Right ventricle myocardium inferior (tissue), 1 donor: ENCODE results near the gene SNAPC3. TPM values are rescaled to one million over a fixed set of nuclear protein-coding genes. Genes with fewer than 3 reads are reported as not detected.
A peak's percentile ranks its signal among the peaks of the same experiment; 100 is the strongest.
"Not testable (repeated sequence)": the region's sequence is repeated elsewhere in the genome, so short reads cannot be mapped to it uniquely, and the experiment has no call there.

Source experiments
- ATAC-seq: fragments of 200-7000 bp; cut with Tn5 transposase; one replicate; pipeline ENCODE4 v1.9.1; 2020; ENCODE audit warnings: mild to moderate bottlenecking, moderate library complexity
- DNase-seq: peaks from one replicate; pipeline ENCODE4 v3.0.0; 2021; ENCODE audit errors: missing footprints
- intact Hi-C: fragments of 100-400 bp; cut with DNase I; formaldehyde crosslinking; loops from one replicate; pipeline ENCODE4 v1.11.0; 2022
- long read RNA-seq: library from polyadenylated mRNA; unstranded; transcript quantifications from one replicate; pipeline ENCODE4 v2.0.0, GENCODE V29; 2021
- total RNA-seq: library from RNA; stranded (reverse); fragmentation: NEBNext Ultra II Directional; extraction: Animal tissue kit (Norgen Biotek cat#: 25700); gene quantifications from one replicate; pipeline ENCODE4 v1.2.1, GENCODE V29; 2021
- donor health status: DM: no; HTN: yes; CAD: no; lungs with severe emphysema.

Gene SNAPC3
- 28.2 TPM for total RNA-seq
- long read RNA-seq, full-length matches to known transcripts, result 9 of 12 reads
- long read RNA-seq, partial matches to known transcripts, result 0 of 12 reads
- long read RNA-seq, other reads (novel, unspliced or antisense), result 3 of 12 reads

DNA sequence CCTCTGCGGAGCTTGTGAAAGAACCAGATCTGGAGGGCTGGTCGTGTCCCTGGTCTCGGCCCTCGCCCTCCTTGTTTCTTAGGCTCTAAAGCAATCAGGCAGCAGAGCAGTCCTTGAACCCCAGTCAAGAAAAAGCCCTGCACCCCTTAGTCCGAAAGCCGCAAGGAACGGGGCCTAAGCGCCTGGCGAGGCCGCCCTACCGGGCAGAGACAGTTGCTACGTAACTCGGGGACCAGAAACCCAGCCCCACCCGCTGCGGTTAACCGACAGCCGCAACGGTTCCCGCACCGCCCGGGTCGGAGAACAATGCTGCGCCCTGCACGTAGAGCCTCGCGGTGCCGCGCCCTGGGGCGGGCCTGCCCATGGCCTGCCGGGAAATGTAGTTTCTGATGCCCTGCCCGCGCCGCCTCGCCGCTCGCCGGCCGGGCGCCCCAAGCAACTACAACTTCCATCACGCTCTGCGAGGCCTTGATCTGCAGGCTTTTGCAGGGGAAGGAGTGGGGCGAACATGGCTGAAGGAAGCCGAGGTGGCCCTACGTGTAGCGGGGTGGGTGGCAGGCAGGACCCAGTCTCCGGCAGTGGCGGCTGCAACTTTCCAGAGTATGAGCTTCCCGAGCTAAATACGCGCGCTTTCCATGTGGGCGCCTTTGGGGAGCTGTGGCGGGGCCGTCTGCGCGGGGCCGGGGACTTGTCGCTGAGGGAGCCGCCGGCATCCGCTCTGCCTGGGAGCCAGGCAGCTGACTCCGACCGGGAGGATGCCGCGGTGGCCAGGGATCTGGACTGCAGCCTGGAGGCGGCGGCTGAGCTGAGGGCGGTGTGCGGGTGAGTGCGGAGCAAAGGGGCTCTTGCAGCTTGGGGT is at the start of gene SNAPC3:
TSS of gene SNAPC3 (plus strand) at position 505 of the 859 bp plus-strand sequence. CDS start at position 509, 4 bp downstream.
- intact Hi-C loops, result loop anchor here (2.0 to 5.0 kb wide), 4 partner anchors 90 to 210 kb away; partner anchors contain the start of genes CCDC171, PSIP1 and TTC39B
- peak; percentile 97 for DNase-seq
- ATAC-seq, result peak; percentile 100

DNA sequence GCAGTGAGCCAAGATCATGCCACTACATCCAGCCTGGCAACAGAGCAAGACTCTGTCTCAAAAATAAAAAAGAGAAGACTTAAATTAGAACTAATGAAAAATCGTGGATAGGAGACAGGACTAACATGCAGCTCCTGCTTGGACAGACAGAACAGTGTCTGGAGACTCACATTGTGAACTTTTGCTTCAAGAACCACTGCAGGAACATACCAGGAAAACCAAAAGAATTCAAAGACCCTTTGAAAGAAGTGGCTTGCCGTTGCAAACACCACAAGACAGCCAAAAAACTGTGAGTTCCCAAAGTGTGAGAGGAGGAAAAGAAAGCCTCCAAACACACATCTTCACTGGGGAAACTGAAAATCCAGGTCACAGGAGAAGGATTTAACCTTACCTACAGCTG is 48.8 kb upstream of the SNAPC3 start:
- intact Hi-C loops, result no loop called here
- no peak for DNase-seq
- ATAC-seq, result no peak

DNA sequence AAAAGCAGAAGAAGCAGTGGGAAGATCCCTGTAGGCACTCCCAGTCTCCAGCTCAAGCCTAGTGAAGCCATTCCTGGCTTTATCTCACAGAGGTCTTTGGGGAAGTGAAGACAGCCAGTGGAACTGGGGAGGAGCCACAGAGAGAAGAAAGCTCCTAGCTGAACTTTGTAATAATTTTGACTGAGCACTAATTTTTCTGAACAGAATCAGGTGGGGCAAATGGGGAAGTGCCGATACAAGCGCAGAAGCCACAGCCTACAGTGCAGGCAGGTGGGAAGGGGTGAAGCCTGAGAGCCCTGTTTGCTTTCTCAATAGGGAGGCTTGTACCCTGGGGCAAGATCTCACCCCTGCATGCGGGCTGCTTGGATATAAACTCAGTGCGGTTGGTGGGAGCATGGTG is 48.4 kb upstream of the SNAPC3 start:
- ATAC-seq, result no peak
- DNase-seq, result no peak
- intact Hi-C loops, result no loop called here

DNA sequence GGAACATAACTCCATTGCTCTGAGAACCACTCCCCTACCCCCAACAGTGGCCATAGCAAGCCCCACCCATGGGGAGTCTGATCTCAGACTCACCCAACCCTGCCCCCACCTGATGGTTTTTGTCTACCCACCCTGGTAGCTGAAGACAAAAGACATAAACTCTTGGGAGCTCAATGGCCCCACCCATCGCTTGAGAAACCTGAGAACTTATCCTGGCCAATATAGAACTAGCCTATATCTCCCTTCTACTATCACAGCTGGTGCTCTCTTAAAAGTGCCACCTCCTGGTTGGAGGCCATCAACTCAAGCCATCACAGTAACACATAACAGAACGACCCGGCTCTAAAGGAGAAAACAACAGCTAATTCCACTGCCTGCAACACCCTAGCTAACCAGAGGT is 47.9 kb upstream of the SNAPC3 start:
- intact Hi-C loops, result no loop called here

DNA sequence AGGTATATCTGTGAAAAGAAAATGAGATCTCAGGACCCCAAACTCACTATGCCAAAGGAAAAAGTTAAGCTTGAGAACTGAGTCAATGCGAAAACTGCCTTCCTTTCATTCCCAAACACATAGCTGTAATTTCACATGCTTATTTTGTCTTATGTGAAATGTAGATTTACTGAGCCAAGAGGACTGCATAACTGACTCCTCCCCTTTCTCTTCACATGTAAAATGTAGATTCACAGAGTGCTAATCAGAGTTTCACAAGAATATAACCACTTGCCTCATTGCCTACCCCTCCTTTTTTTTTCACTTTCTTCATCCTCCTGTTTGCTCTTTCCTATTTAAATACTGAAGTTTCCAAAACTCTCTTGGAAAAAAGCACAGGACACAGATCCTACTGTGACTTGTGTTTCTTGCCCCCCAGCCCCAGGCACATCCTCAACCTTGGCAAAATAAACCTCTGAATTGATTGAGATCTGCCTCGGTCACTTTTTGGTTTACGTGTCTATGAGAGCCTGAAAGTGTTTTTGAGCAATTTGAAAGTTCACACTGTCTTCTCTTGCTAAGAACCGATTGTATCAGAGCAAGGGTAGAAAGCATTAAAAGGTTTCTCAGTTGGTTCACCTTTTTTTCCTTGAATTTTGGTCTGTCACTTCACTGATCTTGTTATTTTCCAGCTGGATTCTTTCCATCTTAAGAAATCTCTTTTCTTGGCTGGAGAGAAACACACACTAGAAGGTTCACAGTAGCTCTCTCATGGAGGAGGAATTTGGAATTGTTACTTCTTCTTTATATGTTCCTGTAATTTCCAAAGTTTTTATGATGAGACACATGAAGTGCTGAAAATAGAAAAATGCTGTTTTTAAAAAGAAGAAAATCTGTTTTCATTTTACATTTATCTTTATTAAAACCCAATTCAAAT is 44.8 kb upstream of the SNAPC3 start:
- DNase-seq (no peak), ATAC-seq (no peak)
- intact Hi-C loops, result no loop called here

More for the DNA sequence above, 47.9 kb upstream of the SNAPC3 start:
- no peak for ATAC-seq
- no peak for DNase-seq

DNA sequence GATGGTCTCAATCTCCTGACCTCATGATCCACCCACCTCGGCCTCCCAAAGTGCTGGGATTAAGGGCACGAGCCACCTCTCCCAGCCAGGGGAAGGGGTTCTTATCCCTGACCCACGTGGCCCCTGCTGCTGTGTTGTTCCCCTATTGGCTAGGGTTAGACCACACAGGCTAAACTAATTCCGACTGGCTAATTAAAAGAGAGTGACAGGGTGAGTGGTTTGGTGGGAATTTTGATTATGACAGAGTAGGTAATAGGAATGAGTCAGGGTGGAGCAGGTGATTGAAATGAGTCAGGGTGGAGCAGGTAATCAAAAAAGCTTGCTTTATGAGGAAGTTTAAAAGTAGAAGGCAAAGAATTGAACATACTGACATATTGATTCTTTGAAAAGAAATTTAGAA is 43.4 kb upstream of the SNAPC3 start:
- ATAC-seq, DNase-seq, intact Hi-C loops: not testable (repeated sequence)

DNA sequence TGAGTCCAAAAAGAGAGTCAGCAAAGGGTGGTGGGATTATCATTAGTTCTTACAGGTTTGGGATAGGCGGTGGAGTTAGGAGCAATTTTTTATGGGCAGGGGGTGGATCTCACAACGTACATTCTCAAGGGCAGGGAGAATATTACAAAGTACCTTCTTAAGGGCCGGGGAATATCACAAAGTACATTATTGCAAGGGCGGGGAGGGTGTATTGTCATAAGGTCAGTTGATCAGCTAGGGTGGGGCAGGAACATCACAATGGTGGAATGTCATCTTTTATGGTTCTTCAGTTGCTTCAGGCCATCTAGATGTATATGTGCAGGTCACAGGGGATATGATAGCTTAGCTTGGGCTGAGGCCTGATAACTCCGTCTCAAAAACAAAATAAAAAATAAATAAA is 42.8 kb upstream of the SNAPC3 start:
- intact Hi-C loops, ATAC-seq, DNase-seq: not testable (repeated sequence)

DNA sequence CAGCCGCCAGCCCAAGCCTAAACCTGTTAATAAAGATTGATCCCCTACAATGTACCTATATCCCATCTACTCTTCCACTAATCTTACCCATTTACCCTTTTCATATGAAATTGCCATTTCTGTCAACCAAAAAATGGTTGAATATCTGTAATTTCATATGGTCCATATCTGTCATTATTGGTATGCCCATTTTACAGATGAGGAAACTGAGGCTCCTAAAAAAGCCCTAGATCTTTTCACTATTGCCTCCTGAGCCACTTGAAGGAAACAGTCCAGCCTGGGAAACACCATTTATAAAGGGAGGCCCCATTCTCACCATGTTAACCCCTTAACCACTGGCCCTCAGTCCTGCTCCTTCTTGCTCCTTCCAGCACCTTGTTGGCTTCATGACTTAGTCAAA is 41.2 kb upstream of the SNAPC3 start:
- DNase-seq (no peak), ATAC-seq (no peak)
- intact Hi-C loops, result no loop called here

DNA sequence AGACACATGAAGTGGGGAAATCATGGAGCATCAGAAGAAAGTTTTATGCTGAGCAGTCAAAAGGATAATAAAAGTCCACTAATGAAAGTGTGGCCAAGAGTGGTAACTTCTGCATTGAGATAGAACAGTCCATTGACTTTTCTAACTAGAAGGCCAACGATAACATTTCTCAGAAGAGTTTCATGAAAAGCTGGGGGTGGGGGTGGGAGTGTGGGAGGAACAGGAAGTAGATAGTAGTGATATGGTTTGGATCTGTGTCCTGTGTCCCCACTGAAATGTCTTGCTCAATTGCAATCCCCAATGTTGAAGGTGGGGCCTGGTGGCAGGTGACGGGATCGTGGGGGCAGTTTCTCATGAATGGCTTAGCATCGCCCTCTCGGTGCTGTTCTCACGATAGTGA is 36.2 kb upstream of the SNAPC3 start:
- intact Hi-C loops, result no loop called here
- ATAC-seq (no peak), DNase-seq (no peak)

DNA sequence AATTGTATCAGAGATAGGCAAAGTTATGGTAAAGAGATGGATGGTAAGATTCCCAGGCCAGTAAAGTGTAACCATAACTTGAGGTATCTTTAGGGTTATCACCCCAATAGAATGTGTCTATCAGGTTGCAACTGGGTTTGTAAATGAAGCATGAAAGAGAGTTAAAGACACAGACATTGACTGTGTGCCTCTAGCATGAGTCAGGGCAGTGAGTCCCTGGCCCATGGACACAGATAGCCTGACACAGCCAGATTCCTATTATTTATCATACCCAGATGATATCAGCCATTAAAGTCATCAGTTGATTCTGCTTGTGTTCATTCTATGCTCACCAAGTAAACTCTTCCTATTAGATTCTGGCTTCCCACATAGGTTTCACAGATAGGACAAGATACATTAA is 33.5 kb upstream of the SNAPC3 start:
- no peak for ATAC-seq
- DNase-seq, result no peak
- intact Hi-C loops, result no loop called here

DNA sequence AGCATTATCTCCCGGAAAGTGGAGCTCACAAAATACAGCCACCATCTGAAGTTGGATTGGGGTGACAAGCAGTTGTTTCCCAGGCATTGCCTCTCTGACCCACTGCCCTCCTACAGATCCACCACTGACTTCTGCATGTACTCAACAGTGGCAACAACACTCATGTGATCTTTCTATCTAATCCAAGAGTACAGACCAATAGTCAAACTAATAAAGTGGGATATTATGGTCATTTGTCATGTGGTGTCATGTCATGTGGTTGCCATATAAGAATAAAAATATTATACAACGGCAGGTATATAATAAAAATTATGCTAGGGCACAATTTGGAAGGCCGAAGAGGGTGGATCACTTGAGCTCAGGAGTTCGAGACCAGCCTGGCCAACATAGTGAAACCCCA is 33.0 kb upstream of the SNAPC3 start:
- ATAC-seq (no peak), DNase-seq (no peak)
- intact Hi-C loops, result no loop called here

DNA sequence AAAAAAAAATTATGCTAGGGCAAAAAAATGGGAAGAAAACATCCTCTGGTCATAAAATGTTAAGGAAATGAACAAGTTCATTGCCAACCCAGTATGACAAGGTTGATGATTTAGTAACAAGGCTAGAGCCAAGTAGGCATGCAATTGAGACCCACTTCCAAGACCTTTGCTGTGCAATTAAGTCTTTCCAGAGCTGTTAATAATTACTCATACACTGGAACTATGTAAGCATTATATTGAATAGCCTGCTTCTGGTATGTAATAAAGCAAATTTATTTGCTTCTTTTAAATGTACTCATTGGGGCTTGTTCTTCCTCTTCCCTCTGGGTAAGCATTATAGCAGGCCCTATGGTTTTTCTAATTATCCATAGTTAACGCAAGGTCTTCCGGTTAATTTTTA is 32.5 kb upstream of the SNAPC3 start:
- ATAC-seq, result no peak
- intact Hi-C loops, result no loop called here

DNA sequence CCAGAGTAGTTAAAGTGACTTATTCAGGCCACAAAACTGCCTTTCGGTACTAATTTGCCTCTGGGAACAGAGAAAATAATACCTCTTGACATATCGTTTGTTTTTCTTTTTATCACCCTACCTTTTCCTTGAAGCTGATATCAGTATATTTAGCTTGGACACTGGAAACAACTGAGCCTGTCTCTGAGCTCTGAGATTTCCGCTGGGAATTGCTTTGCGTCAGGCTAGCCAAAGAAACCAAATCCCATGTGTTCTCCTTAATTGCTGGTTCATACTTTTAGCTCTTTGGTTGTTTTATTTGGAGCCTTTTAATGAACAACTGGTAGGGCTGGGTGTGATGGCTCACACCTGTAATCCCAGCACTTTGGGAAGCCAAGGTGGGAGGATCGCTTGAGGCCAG is 30.3 kb upstream of the SNAPC3 start:
- no peak for DNase-seq
- intact Hi-C loops, result no loop called here
- ATAC-seq, result no peak

More for the DNA sequence above, 32.5 kb upstream of the SNAPC3 start:
- DNase-seq, result no peak

DNA sequence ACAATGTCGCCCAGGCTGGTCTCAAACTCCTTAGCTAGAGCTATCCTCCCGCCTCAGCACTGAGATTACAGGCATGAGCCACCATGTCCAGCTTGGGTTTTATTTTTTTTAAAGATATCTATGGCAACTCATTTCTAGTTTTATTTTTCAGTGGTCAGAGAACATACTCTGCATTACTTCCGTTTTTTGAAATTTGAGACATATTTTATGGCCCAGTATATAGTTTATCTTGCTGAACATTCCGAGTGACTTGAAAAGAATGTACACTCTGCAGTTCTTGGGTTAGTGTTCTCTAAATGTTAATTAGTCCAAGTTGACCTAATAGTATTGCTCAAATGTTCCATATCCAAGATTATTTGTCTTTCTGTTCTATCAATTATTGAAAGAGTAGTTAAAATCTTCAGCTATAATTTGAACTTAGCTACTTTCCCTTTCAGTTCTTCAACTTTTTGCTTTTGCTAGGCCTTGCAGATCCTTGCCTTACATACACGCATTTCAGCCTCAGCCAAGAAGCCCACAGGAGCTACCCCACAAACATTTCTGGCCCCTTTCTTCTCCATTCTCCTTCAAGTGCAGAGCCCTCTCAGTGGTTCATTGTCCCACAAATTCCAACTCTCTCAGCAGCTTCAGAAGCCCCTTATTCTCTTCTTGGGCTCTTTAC is 22.3 kb upstream of the SNAPC3 start:
- intact Hi-C loops, result no loop called here
- no peak for ATAC-seq
- DNase-seq, result no peak

DNA sequence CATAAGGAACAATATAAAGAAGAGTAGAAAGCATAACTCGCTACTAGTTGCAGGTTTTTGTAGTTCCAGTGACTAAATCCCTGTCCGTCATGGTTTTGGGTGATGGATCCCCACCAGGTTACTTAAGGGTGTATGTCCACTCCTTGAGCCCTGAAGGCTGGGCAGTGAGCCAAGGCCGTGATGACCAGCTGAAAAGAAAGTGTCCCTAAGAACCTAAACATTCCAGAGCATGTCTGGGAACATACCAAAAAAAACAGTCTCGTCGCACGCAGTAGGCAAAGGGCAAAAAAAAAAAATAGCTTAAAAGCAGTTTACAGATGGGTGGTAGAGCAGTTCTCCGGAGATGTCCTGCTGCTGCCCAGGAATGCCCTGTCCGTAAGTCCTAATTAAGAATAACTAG is 21.4 kb upstream of the SNAPC3 start:
- ATAC-seq (no peak), DNase-seq (no peak)
- intact Hi-C loops, result no loop called here

DNA sequence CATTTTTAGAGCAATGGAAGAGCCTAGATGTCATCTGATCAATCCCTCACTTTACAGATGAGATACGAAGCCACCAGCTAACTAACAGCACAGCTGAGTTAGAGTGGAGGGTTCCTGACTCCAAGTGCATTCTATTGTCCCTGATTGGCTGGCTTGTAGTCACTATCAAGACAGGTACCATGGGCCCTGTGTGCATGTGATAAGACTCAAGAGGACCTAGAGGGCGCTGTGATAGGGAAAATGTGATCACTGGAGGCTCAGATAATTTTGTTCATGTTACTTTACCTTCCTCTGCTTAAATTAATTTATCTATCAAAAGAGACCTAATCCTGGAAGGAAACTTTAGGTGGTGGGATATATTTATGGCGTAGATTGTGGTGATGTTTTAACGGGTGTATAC is 19.5 kb upstream of the SNAPC3 start:
- intact Hi-C loops, result no loop called here
- DNase-seq, result no peak
- ATAC-seq, result no peak

DNA sequence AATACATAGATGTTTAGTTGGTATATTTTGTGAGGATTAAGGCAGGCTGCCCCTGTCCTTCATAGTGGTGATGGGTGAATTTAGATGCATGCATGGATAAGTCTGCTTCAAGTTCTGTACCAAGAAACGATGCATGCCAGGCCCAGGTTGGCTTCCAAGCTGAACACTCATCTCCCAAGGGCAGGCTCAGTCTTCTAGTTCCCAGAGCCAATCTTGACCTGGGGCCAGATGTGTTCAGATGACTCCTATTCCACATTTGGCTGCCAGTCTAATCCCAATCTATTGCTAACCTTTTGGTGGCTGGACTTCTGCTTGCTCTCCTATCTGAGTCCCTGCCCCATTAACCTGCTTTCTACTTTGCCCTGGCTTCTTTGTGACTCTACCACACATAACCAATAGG is 18.5 kb upstream of the SNAPC3 start:
- ATAC-seq (no peak), DNase-seq (no peak)
- intact Hi-C loops, result no loop called here

DNA sequence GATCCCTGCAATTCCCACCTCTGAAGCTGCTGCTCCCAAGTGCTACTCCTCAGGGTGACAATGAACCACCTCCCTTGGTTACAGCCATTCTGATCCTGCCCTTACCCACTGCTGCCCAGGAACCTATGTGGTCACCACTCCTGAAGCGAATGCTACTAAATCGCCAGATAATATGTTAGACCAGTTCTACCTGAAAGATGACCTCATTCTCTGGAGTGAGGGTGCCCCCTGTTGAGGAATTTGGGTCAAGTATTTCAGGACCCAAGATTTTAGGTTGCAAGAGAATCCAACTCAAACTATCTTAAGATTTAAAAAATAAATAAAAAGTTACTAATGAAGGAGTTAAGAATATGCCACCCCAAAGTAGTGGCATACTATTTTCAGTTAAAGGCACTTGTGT is 5.8 kb upstream of the SNAPC3 start:
- no peak for DNase-seq
- intact Hi-C loops, result no loop called here
- no peak for ATAC-seq

DNA sequence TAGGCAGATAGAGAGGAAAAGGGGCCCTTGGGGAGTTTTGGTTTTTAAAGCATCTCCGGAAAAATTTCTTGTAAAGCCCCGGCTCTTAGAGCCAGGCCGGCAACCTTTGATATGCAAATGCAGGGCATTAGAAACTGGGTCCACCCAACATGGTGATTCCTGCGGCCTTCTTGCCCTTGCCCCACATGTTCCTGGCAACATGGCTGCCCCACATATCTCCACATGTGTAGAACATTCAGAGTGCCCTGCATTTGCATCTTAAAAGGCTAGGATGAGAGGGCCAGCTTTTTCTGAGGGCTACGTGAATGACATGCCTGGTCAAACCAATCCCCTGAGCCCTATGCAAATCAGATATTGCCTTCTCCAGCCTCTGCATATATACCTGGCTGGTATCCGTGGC is 5.0 kb upstream of the SNAPC3 start:
- no peak for ATAC-seq
- DNase-seq, result no peak
- intact Hi-C loops, result no loop called here
